HEK293 (cell line): ENCODE results near the gene LSS.

Experiments used
- CTCF ChIA-PET: fragments of 350-600 bp; formaldehyde crosslinking; extraction: SDS; loops from one replicate; lab custom pipeline; 2021; ENCODE audit warnings: antibody characterized with exemption; lab: Yijun Ruan, JAX
- POLR2A ChIA-PET: fragments of 300-600 bp; formaldehyde crosslinking; extraction: SDS; loops from one replicate; lab custom pipeline; 2020; ENCODE audit warnings: antibody characterized with exemption, inconsistent platforms; lab: Yijun Ruan, JAX
- H3K27ac ChIP-seq: fragments of 200-500 bp; sonication (Bioruptor generic); 2 replicates; pipeline ENCODE4 v1.5.1; 2014; ENCODE audit warnings: low read depth, low read length, control low read depth, inconsistent platforms; ENCODE audit errors: extremely low read depth
- H3K36me3 ChIP-seq, 2 experiments: fragments of 200-500 bp in 1 of 2; sonication (Bioruptor generic) in 1 of 2; 1 replicate in 1 of 2; 2 replicates in 1 of 2; pipeline ENCODE4 v1.5.1; 2014 to 2017; ENCODE audit warnings: inconsistent platforms in 2 of 2, low read length in 2 of 2; ENCODE audit not compliant: control insufficient read depth in 2 of 2, insufficient read depth in 1 of 2
- H3K4me1 ChIP-seq: fragments of 200-500 bp; sonication (Bioruptor generic); 2 replicates; pipeline ENCODE4 v1.5.1; 2014; ENCODE audit warnings: mild to moderate bottlenecking, low read length, inconsistent platforms; ENCODE audit not compliant: control insufficient read depth, insufficient read depth
- H3K4me3 ChIP-seq: 2 replicates; pipeline ENCODE4 v1.5.1; 2011; ENCODE audit warnings: low read depth, mild to moderate bottlenecking, control low read depth, low read length, moderate library complexity
- H3K9me3 ChIP-seq: fragments of 200-500 bp; sonication (Bioruptor generic); 2 replicates; pipeline ENCODE4 v1.5.1; 2014; ENCODE audit warnings: low read depth, low read length, inconsistent platforms; ENCODE audit not compliant: control insufficient read depth, insufficient read depth
- GFI1B ChIP-seq: fragments of 450-650 bp; formaldehyde crosslinking; IDR thresholded peaks from 2 replicates; pipeline ENCODE4 v1.5.1; 2016; ENCODE audit warnings: missing biosample characterization, missing genetic modification characterization
- GLI4 ChIP-seq: fragments of 450-650 bp; formaldehyde crosslinking; IDR thresholded peaks from 2 replicates; pipeline ENCODE4 v1.5.1; 2016; ENCODE audit warnings: missing biosample characterization, missing genetic modification characterization
- GLIS2 ChIP-seq: fragments of 450-650 bp; formaldehyde crosslinking; IDR thresholded peaks from 2 replicates; pipeline ENCODE4 v1.5.1; 2016; ENCODE audit warnings: missing biosample characterization, missing genetic modification characterization
- IKZF3 ChIP-seq: fragments of 450-650 bp; IDR thresholded peaks from 2 replicates; pipeline ENCODE4 v1.5.0; 2018; ENCODE audit warnings: missing biosample characterization, mild to moderate bottlenecking, missing genetic modification characterization, moderate library complexity
- KLF10 ChIP-seq: fragments of 450-650 bp; IDR thresholded peaks from 2 replicates; pipeline ENCODE4 v1.5.1; 2018; ENCODE audit warnings: missing biosample characterization, mild to moderate bottlenecking, missing genetic modification characterization
- PRDM6 ChIP-seq: fragments of 450-650 bp; formaldehyde crosslinking; IDR thresholded peaks from 2 replicates; pipeline ENCODE4 v1.5.1; 2017; ENCODE audit warnings: missing biosample characterization, missing genetic modification characterization
- SP3 ChIP-seq: fragments of 450-650 bp; formaldehyde crosslinking; IDR thresholded peaks from 2 replicates; pipeline ENCODE4 v1.5.1; 2016; ENCODE audit warnings: missing biosample characterization, missing genetic modification characterization
- TCF7L2 ChIP-seq: IDR thresholded peaks from 2 replicates; pipeline ENCODE4 v1.6.1; 2011; ENCODE audit warnings: low read depth, mild to moderate bottlenecking, inconsistent platforms, low read length, moderate library complexity, borderline replicate concordance
- ZFP3 ChIP-seq: fragments of 450-650 bp; formaldehyde crosslinking; IDR thresholded peaks from 2 replicates; pipeline ENCODE4 v1.5.1; 2016; ENCODE audit warnings: low read depth, missing biosample characterization, missing genetic modification characterization
- ZNF138 ChIP-seq: fragments of 450-650 bp; formaldehyde crosslinking; IDR thresholded peaks from 2 replicates; pipeline ENCODE4 v1.5.1; 2016; ENCODE audit warnings: missing biosample characterization, missing genetic modification characterization, borderline replicate concordance
- ZNF155 ChIP-seq: fragments of 450-650 bp; formaldehyde crosslinking; IDR thresholded peaks from 2 replicates; pipeline ENCODE4 v1.5.1; 2016; ENCODE audit warnings: missing biosample characterization, missing genetic modification characterization
- ZNF24 ChIP-seq: fragments of 450-650 bp; formaldehyde crosslinking; IDR thresholded peaks from 2 replicates; pipeline ENCODE4 v1.5.1; 2016; ENCODE audit warnings: missing biosample characterization, missing genetic modification characterization
- ZNF292 ChIP-seq: fragments of 450-650 bp; formaldehyde crosslinking; IDR thresholded peaks from 2 replicates; pipeline ENCODE4 v1.5.1; 2016; ENCODE audit warnings: low read depth, missing biosample characterization, missing genetic modification characterization, borderline replicate concordance
- ZNF354C ChIP-seq: fragments of 450-650 bp; formaldehyde crosslinking; IDR thresholded peaks from 2 replicates; pipeline ENCODE4 v1.5.1; 2016; ENCODE audit warnings: missing biosample characterization, missing genetic modification characterization, low read depth, borderline replicate concordance
- ZNF521 ChIP-seq: fragments of 450-650 bp; formaldehyde crosslinking; IDR thresholded peaks from 2 replicates; pipeline ENCODE4 v1.5.1; 2017; ENCODE audit warnings: missing biosample characterization, mild to moderate bottlenecking, missing genetic modification characterization
- ZNF560 ChIP-seq: fragments of 450-650 bp; formaldehyde crosslinking; IDR thresholded peaks from 2 replicates; pipeline ENCODE4 v1.5.1; 2017; ENCODE audit warnings: missing biosample characterization, missing genetic modification characterization, borderline replicate concordance
- ZNF585B ChIP-seq: fragments of 450-650 bp; formaldehyde crosslinking; IDR thresholded peaks from 2 replicates; pipeline ENCODE4 v1.5.1; 2016; ENCODE audit warnings: missing biosample characterization, missing genetic modification characterization
- ZNF610 ChIP-seq: fragments of 450-650 bp; formaldehyde crosslinking; IDR thresholded peaks from 2 replicates; pipeline ENCODE4 v1.5.1; 2016; ENCODE audit warnings: missing biosample characterization, missing genetic modification characterization, borderline replicate concordance
- ZNF660 ChIP-seq: fragments of 450-650 bp; IDR thresholded peaks from 2 replicates; pipeline ENCODE4 v1.5.1; 2018; ENCODE audit warnings: missing biosample characterization, mild to moderate bottlenecking, missing genetic modification characterization
- ZNF707 ChIP-seq: fragments of 450-650 bp; formaldehyde crosslinking; IDR thresholded peaks from 2 replicates; pipeline ENCODE4 v1.5.1; 2016; ENCODE audit warnings: missing biosample characterization, missing genetic modification characterization
- ZNF76 ChIP-seq: fragments of 450-650 bp; formaldehyde crosslinking; IDR thresholded peaks from 2 replicates; pipeline ENCODE4; 2016; ENCODE audit warnings: low read depth, missing biosample characterization, missing genetic modification characterization, borderline replicate concordance
- ZNF776 ChIP-seq: fragments of 450-650 bp; formaldehyde crosslinking; IDR thresholded peaks from 2 replicates; pipeline ENCODE4 v1.5.0; 2017; ENCODE audit warnings: missing biosample characterization, missing genetic modification characterization, borderline replicate concordance
- ZNF837 ChIP-seq: fragments of 450-650 bp; formaldehyde crosslinking; IDR thresholded peaks from 2 replicates; pipeline ENCODE4 v1.5.1; 2016; ENCODE audit warnings: missing biosample characterization, missing genetic modification characterization
- ZXDB ChIP-seq: fragments of 450-650 bp; formaldehyde crosslinking; IDR thresholded peaks from 2 replicates; pipeline ENCODE4 v1.5.1; 2016; ENCODE audit warnings: missing biosample characterization, missing genetic modification characterization
- TF ChIP-seq, protein P1 (sequence below): fragments of 450-650 bp; formaldehyde crosslinking; IDR thresholded peaks from 2 replicates; pipeline ENCODE4 v1.5.1; 2016; ENCODE audit warnings: missing biosample characterization, missing genetic modification characterization
- TF ChIP-seq, protein P2 (sequence below): fragments of 450-650 bp; formaldehyde crosslinking; IDR thresholded peaks from 2 replicates; pipeline ENCODE4 v1.5.1; 2016; ENCODE audit warnings: missing biosample characterization, missing genetic modification characterization, borderline replicate concordance
- TF ChIP-seq, protein P3 (sequence below): fragments of 450-650 bp; formaldehyde crosslinking; IDR thresholded peaks from 2 replicates; pipeline ENCODE4 v1.5.1; 2017; ENCODE audit warnings: missing biosample characterization, missing genetic modification characterization

The LSS gene

DNA sequence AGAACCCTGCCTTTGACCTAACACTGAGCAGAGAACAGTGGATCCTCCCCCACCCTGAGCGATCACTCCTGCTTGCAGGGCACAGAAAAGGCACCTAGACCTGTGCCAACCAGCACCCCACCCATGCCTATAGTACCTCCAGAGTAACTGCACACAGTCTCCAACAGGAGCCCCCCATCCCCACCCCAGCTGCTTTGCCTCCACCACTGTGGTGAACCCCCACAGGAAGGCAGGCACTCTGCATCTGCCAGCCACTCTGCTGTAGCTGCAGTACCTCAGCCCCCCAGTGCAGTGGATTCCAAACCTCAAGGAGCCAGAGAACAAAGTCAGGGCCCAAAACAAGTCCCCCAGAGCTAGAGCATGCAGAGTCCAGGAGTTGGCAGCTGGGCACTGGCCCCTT lies 55.0 kb downstream of the LSS start:
- Histone ChIP-seq H3K9me3 (no peaks in the 10 kb centered on the region), H3K4me1 (no peaks in the 10 kb centered on the region), H3K4me3 (no peak overlapping the region), H3K36me3 (no peaks in the 10 kb centered on the region), H3K27ac (no peak overlapping the region)
- POLR2A ChIA-PET = no interaction called here
- CTCF ChIA-PET = interaction anchor here (0.9 kb wide), 1 partner anchor 204 kb away, joined by 4 read pairs; no protein-coding TSS in a partner anchor
- TF ChIP-seq ZNF521 = no peak
- TF ChIP-seq, protein P1, sequence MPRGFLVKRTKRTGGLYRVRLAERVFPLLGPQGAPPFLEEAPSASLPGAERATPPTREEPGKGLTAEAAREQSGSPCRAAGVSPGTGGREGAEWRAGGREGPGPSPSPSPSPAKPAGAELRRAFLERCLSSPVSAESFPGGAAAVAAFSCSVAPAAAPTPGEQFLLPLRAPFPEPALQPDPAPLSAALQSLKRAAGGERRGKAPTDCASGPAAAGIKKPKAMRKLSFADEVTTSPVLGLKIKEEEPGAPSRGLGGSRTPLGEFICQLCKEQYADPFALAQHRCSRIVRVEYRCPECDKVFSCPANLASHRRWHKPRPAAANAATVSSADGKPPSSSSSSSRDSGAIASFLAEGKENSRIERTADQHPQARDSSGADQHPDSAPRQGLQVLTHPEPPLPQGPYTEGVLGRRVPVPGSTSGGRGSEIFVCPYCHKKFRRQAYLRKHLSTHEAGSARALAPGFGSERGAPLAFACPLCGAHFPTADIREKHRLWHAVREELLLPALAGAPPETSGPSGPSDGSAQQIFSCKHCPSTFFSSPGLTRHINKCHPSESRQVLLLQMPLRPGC (tag by site-specific recombination) = no peak
- no peak for TF ChIP-seq ZNF707 (tag by site-specific recombination)
- TF ChIP-seq ZNF560 (tag by site-specific recombination) = no peak
- TF ChIP-seq ZXDB (tag by site-specific recombination) = no peak
- TF ChIP-seq ZNF610 (tag by site-specific recombination) = no peak
- TF ChIP-seq ZNF354C (tag by site-specific recombination) = no peak
- no peak for TF ChIP-seq ZNF585B (tag by site-specific recombination)
- no peak for TF ChIP-seq IKZF3 (tag by site-specific recombination)
- TF ChIP-seq TCF7L2 = no peak
- TF ChIP-seq GFI1B (tag by site-specific recombination) = no peak
- no peak for TF ChIP-seq SP3 (tag by site-specific recombination)

DNA sequence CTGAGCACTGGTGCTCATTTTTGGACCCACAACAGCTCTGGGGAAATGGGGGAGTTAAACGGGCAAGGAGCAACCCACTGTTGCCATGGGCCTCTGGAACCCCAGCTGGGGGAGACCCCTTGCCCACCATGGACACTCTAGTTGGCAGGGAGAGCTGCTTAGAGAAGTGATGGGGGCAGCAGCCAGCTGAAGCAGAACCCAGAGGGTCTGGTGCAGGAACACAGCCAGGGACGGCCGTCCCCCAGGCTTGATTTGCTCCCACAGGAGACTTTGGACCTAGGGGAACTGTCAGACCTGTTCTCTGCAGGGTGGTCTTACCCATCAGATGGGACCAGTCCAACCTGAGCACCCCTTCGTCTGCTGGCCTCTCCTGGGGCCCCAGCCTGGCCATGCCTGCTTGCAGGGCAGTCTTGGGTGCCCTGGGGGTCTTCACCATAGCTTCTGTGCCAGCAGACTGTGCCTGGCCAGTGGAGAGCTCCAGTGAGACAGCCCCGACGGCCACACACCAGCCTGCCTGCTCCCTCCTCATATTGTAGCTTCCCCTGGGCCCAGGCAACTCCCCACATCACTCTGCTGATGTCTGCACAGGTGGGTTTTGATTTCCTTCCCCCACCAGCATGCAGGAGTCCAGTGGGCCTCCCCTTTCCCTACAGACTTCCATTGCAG lies 55.6 kb downstream of the LSS start:
- CTCF ChIA-PET = interaction anchor here (0.8 to 0.9 kb wide), 2 partner anchors 20 to 203 kb away, joined by 3 to 4 read pairs; no protein-coding TSS in a partner anchor
- POLR2A ChIA-PET = no interaction called here
- H3K27ac ChIP-seq = no peak overlapping the region
- no peaks in the 10 kb centered on the region for H3K36me3 ChIP-seq
- H3K4me3 ChIP-seq = no peak overlapping the region
- H3K4me1 ChIP-seq = no peaks in the 10 kb centered on the region
- H3K9me3 ChIP-seq = no peaks in the 10 kb centered on the region
- no peak for TF ChIP-seq ZNF292 (tag by site-specific recombination)
- TF ChIP-seq ZNF776 (tag by site-specific recombination) = no peak
- no peak for TF ChIP-seq ZFP3 (tag by site-specific recombination)
- no peak for TF ChIP-seq GLI4
- no peak for TF ChIP-seq GLIS2 (tag by site-specific recombination)
- TF ChIP-seq, protein P2, sequence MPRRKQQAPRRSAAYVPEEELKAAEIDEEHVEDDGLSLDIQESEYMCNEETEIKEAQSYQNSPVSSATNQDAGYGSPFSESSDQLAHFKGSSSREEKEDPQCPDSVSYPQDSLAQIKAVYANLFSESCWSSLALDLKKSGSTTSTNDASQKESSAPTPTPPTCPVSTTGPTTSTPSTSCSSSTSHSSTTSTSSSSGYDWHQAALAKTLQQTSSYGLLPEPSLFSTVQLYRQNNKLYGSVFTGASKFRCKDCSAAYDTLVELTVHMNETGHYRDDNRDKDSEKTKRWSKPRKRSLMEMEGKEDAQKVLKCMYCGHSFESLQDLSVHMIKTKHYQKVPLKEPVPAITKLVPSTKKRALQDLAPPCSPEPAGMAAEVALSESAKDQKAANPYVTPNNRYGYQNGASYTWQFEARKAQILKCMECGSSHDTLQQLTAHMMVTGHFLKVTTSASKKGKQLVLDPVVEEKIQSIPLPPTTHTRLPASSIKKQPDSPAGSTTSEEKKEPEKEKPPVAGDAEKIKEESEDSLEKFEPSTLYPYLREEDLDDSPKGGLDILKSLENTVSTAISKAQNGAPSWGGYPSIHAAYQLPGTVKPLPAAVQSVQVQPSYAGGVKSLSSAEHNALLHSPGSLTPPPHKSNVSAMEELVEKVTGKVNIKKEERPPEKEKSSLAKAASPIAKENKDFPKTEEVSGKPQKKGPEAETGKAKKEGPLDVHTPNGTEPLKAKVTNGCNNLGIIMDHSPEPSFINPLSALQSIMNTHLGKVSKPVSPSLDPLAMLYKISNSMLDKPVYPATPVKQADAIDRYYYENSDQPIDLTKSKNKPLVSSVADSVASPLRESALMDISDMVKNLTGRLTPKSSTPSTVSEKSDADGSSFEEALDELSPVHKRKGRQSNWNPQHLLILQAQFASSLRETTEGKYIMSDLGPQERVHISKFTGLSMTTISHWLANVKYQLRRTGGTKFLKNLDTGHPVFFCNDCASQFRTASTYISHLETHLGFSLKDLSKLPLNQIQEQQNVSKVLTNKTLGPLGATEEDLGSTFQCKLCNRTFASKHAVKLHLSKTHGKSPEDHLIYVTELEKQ = no peak
- no peak for TF ChIP-seq ZNF24 (tag by site-specific recombination)
- TF ChIP-seq, protein P3, sequence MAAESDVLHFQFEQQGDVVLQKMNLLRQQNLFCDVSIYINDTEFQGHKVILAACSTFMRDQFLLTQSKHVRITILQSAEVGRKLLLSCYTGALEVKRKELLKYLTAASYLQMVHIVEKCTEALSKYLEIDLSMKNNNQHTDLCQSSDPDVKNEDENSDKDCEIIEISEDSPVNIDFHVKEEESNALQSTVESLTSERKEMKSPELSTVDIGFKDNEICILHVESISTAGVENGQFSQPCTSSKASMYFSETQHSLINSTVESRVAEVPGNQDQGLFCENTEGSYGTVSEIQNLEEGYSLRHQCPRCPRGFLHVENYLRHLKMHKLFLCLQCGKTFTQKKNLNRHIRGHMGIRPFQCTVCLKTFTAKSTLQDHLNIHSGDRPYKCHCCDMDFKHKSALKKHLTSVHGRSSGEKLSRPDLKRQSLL (tag by site-specific recombination) = no peak
- TF ChIP-seq ZNF138 (tag by site-specific recombination) = no peak
- TF ChIP-seq ZNF660 = no peak
- no peak for TF ChIP-seq ZNF837 (tag by site-specific recombination)
- no peak for TF ChIP-seq ZNF76 (tag by site-specific recombination)
- no peak for TF ChIP-seq PRDM6 (tag by site-specific recombination)
- no peak for TF ChIP-seq KLF10 (tag by site-specific recombination)
- no peak for TF ChIP-seq ZNF155
